A549 (cell line): ENCODE results near the gene SOS2. TPM values are rescaled to one million over a fixed set of nuclear protein-coding genes. Genes with fewer than 3 reads are reported as not detected.

Experiments
- ATAC-seq, 2 experiments: fragments of 200-7000 bp in 1 of 2; fragments of >200 bp in 1 of 2; cut with Nextera tagmentation in 1 of 2; cut with Tn5 transposase in 1 of 2; 3 replicates each; pipeline versions ENCODE4 v1.8.0 to v1.9.1; 2018 to 2020; ENCODE audit warnings: mild to moderate bottlenecking in 1 of 2, moderate library complexity in 1 of 2
- CTCF ChIA-PET: fragments of 300-600 bp; sonication (Branson Sonifier 250); formaldehyde crosslinking; extraction: SDS; loops from one replicate; lab custom pipeline; 2021; ENCODE audit warnings: antibody characterized with exemption, inconsistent platforms; lab: Yijun Ruan, JAX
- POLR2A ChIA-PET: fragments of 350-600 bp; formaldehyde crosslinking; extraction: SDS; loops from one replicate; lab custom pipeline; 2021; ENCODE audit warnings: antibody characterized with exemption, inconsistent platforms; lab: Yijun Ruan, JAX
- DNase-seq, 2 experiments: peaks; one replicate each; pipeline versions ENCODE4 v3.0.0 to v3.0.0-alpha.2; 2011 to 2016; ENCODE audit warnings: low read depth in 1 of 2, low spot score in 1 of 2
- FAIRE-seq: peaks from 2 replicates; lab custom pipeline; 2011; peaks lifted over from hg19 to GRCh38; lab: Jason Lieb, UNC
- H3K27ac ChIP-seq, 2 experiments: fragments of >200 bp; sonication (Bioruptor Twin); formaldehyde crosslinking; 3 replicates each; pipeline ENCODE4 v1.5.1; 2016 to 2017
- H3K4me1 ChIP-seq: fragments of >200 bp; sonication (Bioruptor Twin); formaldehyde crosslinking; 3 replicates; pipeline ENCODE4 v1.6.1; 2016
- H3K4me2 ChIP-seq: fragments of >200 bp; sonication (Bioruptor Twin); formaldehyde crosslinking; 3 replicates; pipeline ENCODE4 v1.6.1; 2016
- H3K4me3 ChIP-seq: fragments of >200 bp; sonication (Bioruptor Twin); formaldehyde crosslinking; 3 replicates; pipeline ENCODE4 v1.5.1; 2016
- H3K9me3 ChIP-seq: fragments of >200 bp; sonication (Bioruptor Twin); formaldehyde crosslinking; 3 replicates; pipeline ENCODE4 v1.6.1; 2016
- CBX8 ChIP-seq: fragments of 200-600 bp; sonication (generic); IDR thresholded peaks from 2 replicates; pipeline ENCODE4 v1.6.1; 2016
- CEBPB ChIP-seq, 2 experiments: fragments of >200 bp in 1 of 2; sonication (Bioruptor Twin) in 1 of 2; formaldehyde crosslinking in 1 of 2; IDR thresholded peaks; 2 replicates each; pipeline ENCODE4 v1.6.1; 2012 to 2016
- CHD2 ChIP-seq: fragments of 150-350 bp; IDR thresholded peaks from 2 replicates; pipeline ENCODE4 v1.6.1; 2014; ENCODE audit warnings: low read length; ENCODE audit not compliant: partially characterized antibody
- CHD4 ChIP-seq: fragments of 200-600 bp; sonication (generic); IDR thresholded peaks from 2 replicates; pipeline ENCODE4 v1.6.1; 2016; ENCODE audit warnings: antibody characterized with exemption, mild to moderate bottlenecking, borderline replicate concordance
- EHF ChIP-seq: fragments of 250-450 bp; sonication (Bioruptor Pico); IDR thresholded peaks from 2 replicates; pipeline ENCODE4 v1.5.0; 2020; ENCODE audit warnings: mild to moderate bottlenecking
- ESRRA ChIP-seq: fragments of 150-350 bp; IDR thresholded peaks from 2 replicates; pipeline ENCODE4 v1.6.1; 2014; ENCODE audit warnings: mild to moderate bottlenecking, low read length, borderline replicate concordance
- FOSL2 ChIP-seq, 2 experiments: fragments of 450-650 bp in 1 of 2; fragments of >200 bp in 1 of 2; sonication (Bioruptor Twin) in 1 of 2; formaldehyde crosslinking; IDR thresholded peaks; 2 replicates each; pipeline versions ENCODE4 v1.5.0 to v1.6.1; 2016 to 2020; ENCODE audit warnings: mild to moderate bottlenecking in 1 of 2, moderate library complexity in 1 of 2
- HOXA7 ChIP-seq: fragments of 250-450 bp; sonication (Bioruptor Pico); IDR thresholded peaks from 2 replicates; pipeline ENCODE4 v1.5.0; 2020; ENCODE audit warnings: mild to moderate bottlenecking, moderate library complexity
- HOXB13 ChIP-seq: fragments of 250-450 bp; sonication (Bioruptor Pico); IDR thresholded peaks from 2 replicates; pipeline ENCODE4 v1.5.0; 2020; ENCODE audit warnings: low read depth, mild to moderate bottlenecking, moderate library complexity
- KDM5A ChIP-seq: fragments of 200-600 bp; sonication (generic); IDR thresholded peaks from 2 replicates; pipeline ENCODE4 v1.6.1; 2016; ENCODE audit warnings: antibody characterized with exemption, mild to moderate bottlenecking
- MAFK ChIP-seq: fragments of 450-650 bp; IDR thresholded peaks from 2 replicates; pipeline ENCODE4 v1.6.1; 2014; ENCODE audit not compliant: partially characterized antibody
- RCOR1 ChIP-seq: fragments of 150-350 bp; IDR thresholded peaks from 2 replicates; pipeline ENCODE4 v1.6.1; 2014; ENCODE audit warnings: antibody characterized with exemption, low read length, low read depth
- RNF2 ChIP-seq: fragments of 200-600 bp; sonication (generic); IDR thresholded peaks from 2 replicates; pipeline ENCODE4 v1.6.1; 2016; ENCODE audit warnings: low read depth, mild to moderate bottlenecking, antibody characterized with exemption, moderate library complexity, borderline replicate concordance
- TP53 ChIP-seq: fragments of 250-450 bp; sonication (Bioruptor Pico); IDR thresholded peaks from 2 replicates; pipeline ENCODE4 v1.5.0; 2021; ENCODE audit warnings: mild to moderate bottlenecking, moderate library complexity
- ZC3H11A ChIP-seq: fragments of 450-650 bp; IDR thresholded peaks from 2 replicates; pipeline ENCODE4 v1.6.1; 2014; ENCODE audit warnings: antibody characterized with exemption, mild to moderate bottlenecking
- WGBS: methylation state at CpG from one replicate; pipeline ENCODE4 v1.1.6; 2017; ENCODE audit errors: missing lambda C conversion rate; 5-methylcytosine and 5-hydroxymethylcytosine counted together
- polyA plus RNA-seq, 4 experiments: library from polyadenylated mRNA; depleted of rRNA in 3 of 4; stranded (reverse); fragments of >200 nt; fragmentation: RNase III in 1 of 4; extraction: RNeasy Plus Mini Kit Qiagen cat#74134 plus additional on column Dnase treatment in 1 of 4; gene quantifications; 2 replicates in 3 of 4; 3 replicates in 1 of 4; pipeline ENCODE4 v1.2.3, GENCODE V29; 2011 to 2017
- TF ChIP-seq, protein P1 (sequence below): fragments of 450-650 bp; IDR thresholded peaks from 2 replicates; pipeline ENCODE4 v1.6.1; 2014; ENCODE audit warnings: antibody characterized with exemption
- TF ChIP-seq, protein P2 (sequence below): fragments of 250-450 bp; sonication (Bioruptor Pico); IDR thresholded peaks from 2 replicates; pipeline ENCODE4 v1.5.0; 2020; ENCODE audit warnings: low read depth, mild to moderate bottlenecking, moderate library complexity
- TF ChIP-seq, protein P3 (sequence below): fragments of >200 bp; sonication (Bioruptor Twin); formaldehyde crosslinking; IDR thresholded peaks from 2 replicates; pipeline ENCODE4 v1.6.1; 2016
- TF ChIP-seq, protein P4 (sequence below): IDR thresholded peaks from 2 replicates; pipeline ENCODE4 v1.6.1; 2012

Gene SOS2
- polyA plus RNA-seq, 2 of the 4 experiments (the other 2 are of a cell fraction) = 9.6 to 23.0 TPM

DNA sequence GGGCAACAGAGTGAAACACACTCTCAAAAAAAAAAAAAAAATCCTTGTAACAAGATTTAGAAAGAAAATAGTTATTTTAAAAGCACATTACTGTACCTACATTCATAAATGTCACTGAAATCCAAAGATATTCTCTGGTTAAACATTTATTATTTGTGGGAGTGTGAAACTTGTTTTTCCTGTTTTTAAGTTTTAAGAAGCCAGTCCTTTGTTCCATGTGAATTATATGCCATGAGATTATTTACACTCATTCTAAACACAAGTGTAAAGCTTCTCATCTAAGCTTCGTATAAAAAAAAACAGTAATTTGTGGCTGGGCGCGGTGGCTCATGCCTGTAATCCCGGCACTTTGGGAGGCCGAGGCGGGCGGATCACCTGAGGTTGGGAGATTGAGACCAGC, 130.0 kb downstream of the SOS2 start:
- 98% methylated on average over 7 of the region's 7 CpGs for WGBS
- H3K4me1 ChIP-seq = peaks cover 15% of the 10 kb centered on the region; the same call in 2 of the 3 replicates
- H3K4me3 ChIP-seq = no peak overlapping the region
- DNase-seq (no peak), FAIRE-seq (no peak), ATAC-seq (no peak)
- CTCF ChIA-PET = interaction anchor here (1.2 to 13.3 kb wide), 4 partner anchors 10 to 248 kb away, joined by 4 to 259 read pairs (median 15); no protein-coding TSS in a partner anchor
- POLR2A ChIA-PET = no interaction called here
- no peak overlapping the region for H3K4me2 ChIP-seq
- no peak for TF ChIP-seq HOXA7 (CRISPR knock-in tag)
- TF ChIP-seq EHF (CRISPR knock-in tag) = no peak
- TF ChIP-seq KDM5A = no peak
- TF ChIP-seq HOXB13 (CRISPR knock-in tag) = no peak
- TF ChIP-seq CHD2 = no peak
- no peak for TF ChIP-seq ZC3H11A
- TF ChIP-seq, protein P1, sequence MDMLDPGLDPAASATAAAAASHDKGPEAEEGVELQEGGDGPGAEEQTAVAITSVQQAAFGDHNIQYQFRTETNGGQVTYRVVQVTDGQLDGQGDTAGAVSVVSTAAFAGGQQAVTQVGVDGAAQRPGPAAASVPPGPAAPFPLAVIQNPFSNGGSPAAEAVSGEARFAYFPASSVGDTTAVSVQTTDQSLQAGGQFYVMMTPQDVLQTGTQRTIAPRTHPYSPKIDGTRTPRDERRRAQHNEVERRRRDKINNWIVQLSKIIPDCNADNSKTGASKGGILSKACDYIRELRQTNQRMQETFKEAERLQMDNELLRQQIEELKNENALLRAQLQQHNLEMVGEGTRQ = no peak
- TF ChIP-seq RNF2 = no peak
- TF ChIP-seq, protein P2, sequence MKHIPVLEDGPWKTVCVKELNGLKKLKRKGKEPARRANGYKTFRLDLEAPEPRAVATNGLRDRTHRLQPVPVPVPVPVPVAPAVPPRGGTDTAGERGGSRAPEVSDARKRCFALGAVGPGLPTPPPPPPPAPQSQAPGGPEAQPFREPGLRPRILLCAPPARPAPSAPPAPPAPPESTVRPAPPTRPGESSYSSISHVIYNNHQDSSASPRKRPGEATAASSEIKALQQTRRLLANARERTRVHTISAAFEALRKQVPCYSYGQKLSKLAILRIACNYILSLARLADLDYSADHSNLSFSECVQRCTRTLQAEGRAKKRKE (CRISPR knock-in tag) = no peak
- no peak for TF ChIP-seq CBX8
- no peak for TF ChIP-seq CHD4
- H3K27ac ChIP-seq = no peak overlapping the region
- no peaks in the 10 kb centered on the region for H3K9me3 ChIP-seq

DNA sequence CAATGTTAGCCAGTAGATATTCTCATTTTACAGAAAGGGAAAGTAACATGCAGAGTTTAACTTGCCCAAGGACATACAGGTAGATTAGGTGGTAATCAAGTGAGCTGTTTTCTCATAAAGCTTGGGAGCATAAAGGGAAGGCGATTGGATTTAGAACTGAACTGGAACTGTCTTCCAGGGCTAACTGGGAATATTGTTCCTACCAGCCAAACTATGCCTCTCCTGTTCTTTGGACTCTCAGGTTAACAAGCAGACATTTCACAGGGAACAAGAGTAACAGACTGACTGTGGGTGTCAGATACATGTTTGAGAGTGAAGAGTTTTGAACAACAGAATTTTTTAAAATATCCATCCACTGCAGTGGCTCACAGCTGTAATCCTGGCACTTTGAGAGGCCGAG, 130.6 kb downstream of the SOS2 start:
- H3K4me3 ChIP-seq = no peak overlapping the region
- DNase-seq (no peak), FAIRE-seq (no peak), ATAC-seq (no peak)
- peaks cover 15% of the 10 kb centered on the region; the same call in 2 of the 3 replicates for H3K4me1 ChIP-seq
- H3K4me2 ChIP-seq = no peak overlapping the region
- WGBS = 83% methylated on average over 2 of the region's 2 CpGs
- H3K27ac ChIP-seq = no peak overlapping the region
- no peak for TF ChIP-seq CEBPB (IDR thresholded peaks at IDR 0.05)
- no peaks in the 10 kb centered on the region for H3K9me3 ChIP-seq
- POLR2A ChIA-PET = no interaction called here
- CTCF ChIA-PET = interaction anchor here (1.2 to 13.3 kb wide), 4 partner anchors 10 to 247 kb away, joined by 4 to 259 read pairs (median 15); no protein-coding TSS in a partner anchor

DNA sequence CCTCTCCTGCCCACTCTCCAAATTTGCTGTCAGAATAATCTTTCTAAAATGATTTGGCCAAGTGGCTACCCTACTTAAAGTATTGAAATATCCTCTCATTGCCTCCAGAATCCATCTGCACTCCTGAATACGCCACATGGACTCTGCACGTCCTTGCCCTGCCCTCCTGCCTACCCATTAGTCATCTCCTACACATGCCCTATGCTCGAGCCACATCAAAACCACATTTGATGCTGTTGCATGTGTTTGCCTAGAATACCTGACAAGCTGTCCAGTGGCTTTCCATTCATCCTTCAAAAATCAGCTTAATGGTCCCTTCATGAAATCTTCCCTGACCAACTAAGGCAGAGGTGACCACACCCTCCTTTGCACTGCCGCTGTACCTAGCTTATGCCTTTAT, 132.0 kb downstream of the SOS2 start:
- H3K27ac ChIP-seq = no peak overlapping the region
- TF ChIP-seq FOSL2 (IDR thresholded peaks at IDR 0.05) (no peak), FOSL2 (CRISPR knock-in tag; IDR thresholded peaks at IDR 0.05) (no peak), RCOR1 (no peak), ESRRA (no peak), MAFK (no peak), TP53 (no peak), CEBPB (IDR thresholded peaks at IDR 0.05) (no peak)
- TF ChIP-seq, protein P3, sequence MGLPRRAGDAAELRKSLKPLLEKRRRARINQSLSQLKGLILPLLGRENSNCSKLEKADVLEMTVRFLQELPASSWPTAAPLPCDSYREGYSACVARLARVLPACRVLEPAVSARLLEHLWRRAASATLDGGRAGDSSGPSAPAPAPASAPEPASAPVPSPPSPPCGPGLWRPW = no peak
- TF ChIP-seq, protein P4, sequence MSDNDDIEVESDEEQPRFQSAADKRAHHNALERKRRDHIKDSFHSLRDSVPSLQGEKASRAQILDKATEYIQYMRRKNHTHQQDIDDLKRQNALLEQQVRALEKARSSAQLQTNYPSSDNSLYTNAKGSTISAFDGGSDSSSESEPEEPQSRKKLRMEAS = 0 out of 2 replicates have a peak, but pooled peaks have one; percentile 20
- TF ChIP-seq, all 56 proteins: peak for 1
- FAIRE-seq (no peak), ATAC-seq (peak in 1 of 2 experiments; percentile 33; a peak in 1 of 6 replicates), DNase-seq (no peak)
- Histone ChIP-seq H3K4me2 (no peak overlapping the region), H3K9me3 (no peaks in the 10 kb centered on the region), H3K4me1 (peaks cover 10% of the 10 kb centered on the region; the same call in 2 of the 3 replicates), H3K4me3 (no peak overlapping the region)
- ChIA-PET POLR2A (interaction anchor here (0.6 kb wide), 1 partner anchor 207 kb away, joined by 3 read pairs; the partner anchor contains the start of gene ARF6), CTCF (interaction anchor here (0.5 to 13.3 kb wide), 2 partner anchors 220 to 233 kb away, joined by 4 to 259 read pairs; no protein-coding TSS in a partner anchor)
- WGBS = 68% methylated on average over 4 of the region's 4 CpGs
